Suprapubic skin (tissue), 4 donors: ENCODE measurements around the gene COL4A1. TPM values are rescaled to one million over a fixed set of nuclear protein-coding genes. Genes with fewer than 3 reads are reported as not detected.
A peak's percentile ranks its signal among the peaks of the same experiment; 100 is the strongest.
"Not testable (repeated sequence)": the region's sequence is repeated elsewhere in the genome, so short reads cannot be mapped to it uniquely, and the experiment has no call there.

Source experiments
- DNase-seq, 2 donors: peaks; one replicate each; pipeline ENCODE4 v3.0.0-alpha.2; 2019; ENCODE audit warnings: low spot score in 2 of 2
- H3K27ac ChIP-seq: fragments of 200-600 bp; sonication (generic); one replicate; pipeline ENCODE4 v1.5.1; 2019
- H3K27me3 ChIP-seq: fragments of 200-600 bp; sonication (generic); one replicate; pipeline ENCODE4 v1.5.1; 2019
- H3K36me3 ChIP-seq: fragments of 200-600 bp; sonication (generic); one replicate; pipeline ENCODE4 v1.5.1; 2019
- H3K4me1 ChIP-seq: fragments of 200-600 bp; sonication (generic); one replicate; pipeline ENCODE4 v1.5.1; 2019
- H3K4me3 ChIP-seq: fragments of 200-600 bp; sonication (generic); one replicate; pipeline ENCODE4 v1.5.1; 2019; ENCODE audit warnings: mild to moderate bottlenecking
- H3K9me3 ChIP-seq: fragments of 200-600 bp; sonication (generic); one replicate; pipeline ENCODE4 v1.5.1; 2019
- CTCF ChIP-seq, 2 donors: fragments of 200-600 bp in 1 of 2; fragments of 450-650 bp in 1 of 2; sonication (generic) in 1 of 2; IDR thresholded peaks; one replicate each; pipeline ENCODE4 v1.5.1; 2016 to 2019; ENCODE audit warnings: antibody characterized with exemption in 2 of 2, mild to moderate bottlenecking in 1 of 2, moderate library complexity in 1 of 2
- EP300 ChIP-seq: sonication (generic); formaldehyde crosslinking; IDR thresholded peaks from one replicate; pipeline ENCODE4 v1.6.1; 2017; ENCODE audit warnings: antibody characterized with exemption
- POLR2A ChIP-seq, 2 donors: fragments of 450-650 bp; IDR thresholded peaks; one replicate each; pipeline ENCODE4 v1.6.1; 2017; ENCODE audit warnings: antibody characterized with exemption in 2 of 2, mild to moderate bottlenecking in 2 of 2, moderate library complexity in 2 of 2
- POLR2AphosphoS5 ChIP-seq, 3 donors: sonication (generic); formaldehyde crosslinking; IDR thresholded peaks; one replicate each; pipeline ENCODE4 v1.6.1; 2017; ENCODE audit warnings: antibody characterized with exemption in 3 of 3
- WGBS: methylation state at CpG from one replicate; pipeline ENCODE4 v1.1.5; 2018; 5-methylcytosine and 5-hydroxymethylcytosine counted together
- total RNA-seq, 4 donors: library from RNA; depleted of rRNA; stranded (reverse); fragments of >200 nt; gene quantifications; one replicate each; pipeline ENCODE4 v1.1.0, GENCODE V29; 2016

Gene COL4A1
- total RNA-seq, 4 donors from 2014 or later = 36.7 to 60.8 (median 43.6) TPM

- H3K27me3 ChIP-seq = peaks cover 23% of the 10 kb centered on the region
- no peak for DNase-seq
- no peak overlapping the region for H3K27ac ChIP-seq
- H3K36me3 ChIP-seq = no peaks in the 10 kb centered on the region
- peaks cover 11% of the 10 kb centered on the region for H3K4me1 ChIP-seq
- no peak for TF ChIP-seq POLR2AphosphoS5 (IDR thresholded peaks at IDR 0.05)
- TF ChIP-seq POLR2A (IDR thresholded peaks at IDR 0.05) = no peak
- TF ChIP-seq CTCF (IDR thresholded peaks at IDR 0.05) = no peak
- no peak for TF ChIP-seq EP300
- no peak overlapping the region for H3K4me3 ChIP-seq
- WGBS = 86% methylated on average over 14 of the region's 18 CpGs
- no peaks in the 10 kb centered on the region for H3K9me3 ChIP-seq
Observed at GRCh38 chr13:110314516-110315245, 7.7 kb upstream of the COL4A1 start.

- Histone ChIP-seq H3K4me1 (peaks cover 13% of the 10 kb centered on the region), H3K27me3 (peaks cover 32% of the 10 kb centered on the region)
- H3K36me3 ChIP-seq, H3K27ac ChIP-seq, H3K4me3 ChIP-seq, DNase-seq, H3K9me3 ChIP-seq: not testable (repeated sequence)
- WGBS = 62% methylated on average over 11 of the region's 16 CpGs
Observed at GRCh38 chr13:110313733-110314132, 6.8 kb upstream of the COL4A1 start.

GRCh38 chr13:110313261-110313660 lies 6.3 kb upstream of the COL4A1 start:
- not testable (repeated sequence) for H3K27ac ChIP-seq, H3K9me3 ChIP-seq, H3K4me3 ChIP-seq, DNase-seq, H3K36me3 ChIP-seq
- Histone ChIP-seq H3K4me1 (peaks cover 18% of the 10 kb centered on the region), H3K27me3 (peaks cover 37% of the 10 kb centered on the region)
- 92% methylated on average over 18 of the region's 29 CpGs for WGBS

- peaks cover 25% of the 10 kb centered on the region for H3K4me1 ChIP-seq
- TF ChIP-seq POLR2AphosphoS5 (IDR thresholded peaks at IDR 0.05) (no peak), CTCF (IDR thresholded peaks at IDR 0.05) (no peak), POLR2A (IDR thresholded peaks at IDR 0.05) (no peak), EP300 (no peak)
- peaks cover 45% of the 10 kb centered on the region for H3K27me3 ChIP-seq
- no peak for DNase-seq
- no peaks in the 10 kb centered on the region for H3K9me3 ChIP-seq
- no peak overlapping the region for H3K27ac ChIP-seq
- 72% methylated on average over 4 of the region's 4 CpGs for WGBS
- no peaks in the 10 kb centered on the region for H3K36me3 ChIP-seq
- H3K4me3 ChIP-seq = no peak overlapping the region
Observed at GRCh38 chr13:110312339-110313031, 5.5 kb upstream of the COL4A1 start.

GRCh38 chr13:110311443-110312338 lies 4.7 kb upstream of the COL4A1 start:
- no peak for DNase-seq
- no peaks in the 10 kb centered on the region for H3K36me3 ChIP-seq
- peak overlapping the region; percentile 21 for H3K27ac ChIP-seq
- WGBS = 62% methylated on average over 28 of the region's 30 CpGs
- H3K4me3 ChIP-seq = peak overlapping the region; percentile 22
- peaks cover 52% of the 10 kb centered on the region for H3K27me3 ChIP-seq
- H3K4me1 ChIP-seq = peaks cover 33% of the 10 kb centered on the region
- TF ChIP-seq POLR2AphosphoS5 (IDR thresholded peaks at IDR 0.05) (no peak), EP300 (no peak), POLR2A (IDR thresholded peaks at IDR 0.05) (no peak), CTCF (IDR thresholded peaks at IDR 0.05) (no peak)
- no peaks in the 10 kb centered on the region for H3K9me3 ChIP-seq
